Left renal cortex interstitium (tissue), 4 donors: ENCODE results near the gene RAB43. TPM values are rescaled to one million over a fixed set of nuclear protein-coding genes. Genes with fewer than 3 reads are reported as not detected.
"Not testable (repeated sequence)": the region's sequence is repeated elsewhere in the genome, so short reads cannot be mapped to it uniquely, and the experiment has no call there.

Source experiments
- DNase-seq, 4 donors: peaks; one replicate each; pipeline ENCODE4 v3.0.0-alpha.2; 2013; ENCODE audit warnings: low read depth in 4 of 4, low spot score in 2 of 4, missing footprints in 1 of 4
- polyA plus RNA-seq, 4 donors: library from polyadenylated mRNA; unstranded; fragments of 120-200 nt; gene quantifications; one replicate each; pipeline ENCODE4 v1.2.1, GENCODE V29; 2013; ENCODE audit not compliant: insufficient read length in 4 of 4

The RAB43 gene
- polyA plus RNA-seq: 1 to 10 TPM; 5.1 to 8.5 (median 7.1) TPM

GRCh38 chr3:129121792-129122411 lies at the start of gene RAB43:
RAB43 (minus strand) TSS chr3:129121804; CDS start chr3:129121489, 315 bp downstream.
- peak; percentile 78 to 88 (median 82) for DNase-seq

GRCh38 chr3:129166579-129167332 lies 45.2 kb upstream of the RAB43 start:
- no peak for DNase-seq

GRCh38 chr3:129165594-129165993 lies 44.0 kb upstream of the RAB43 start:
- not testable (repeated sequence) for DNase-seq

GRCh38 chr3:129164500-129164899 lies 42.9 kb upstream of the RAB43 start:
- no peak for DNase-seq

- no peak for DNase-seq
Measured at GRCh38 chr3:129162729-129163579, 41.4 kb upstream of the RAB43 start.

GRCh38 chr3:129161860-129162271 lies 40.3 kb upstream of the RAB43 start:
- no peak for DNase-seq

- peak; percentile 95 to 100 (median 96) for DNase-seq
Measured at GRCh38 chr3:129160891-129161859, 39.6 kb upstream of the RAB43 start, which contains the start of gene ISY1. ISY1 (minus strand) TSS chr3:129161063; CDS start chr3:129160975, 88 bp downstream.

- no peak for DNase-seq
Measured at GRCh38 chr3:129144786-129145185, 23.2 kb upstream of the RAB43 start.

- not testable (repeated sequence) for DNase-seq
Measured at GRCh38 chr3:129141011-129141410, 19.4 kb upstream of the RAB43 start.

- DNase-seq: no peak
Measured at GRCh38 chr3:129139911-129140310, 18.3 kb upstream of the RAB43 start.

- DNase-seq: not testable (repeated sequence)
Measured at GRCh38 chr3:129136275-129136674, 14.7 kb upstream of the RAB43 start.

GRCh38 chr3:129132097-129132866 lies 10.7 kb upstream of the RAB43 start:
- DNase-seq: no peak

GRCh38 chr3:129131465-129132088 lies 10.0 kb upstream of the RAB43 start:
- no peak for DNase-seq

- no peak for DNase-seq
Measured at GRCh38 chr3:129130291-129130813, 8.7 kb upstream of the RAB43 start.

- DNase-seq: no peak
Measured at GRCh38 chr3:129128357-129129155, 7.0 kb upstream of the RAB43 start.

GRCh38 chr3:129126726-129127280 lies 5.2 kb upstream of the RAB43 start:
- no peak for DNase-seq
